NCI-H2081 treated with DMSO at 0.1 percent for 48 hours (cell line): ENCODE results near the gene ATP6V0E1.
"Not testable (repeated sequence)": the region's sequence is repeated elsewhere in the genome, so short reads cannot be mapped to it uniquely, and the experiment has no call there.

Experiments
- DNase-seq: peaks from one replicate; lab custom pipeline; 2025; lab: John Stamatoyannopoulos, UW

The ATP6V0E1 gene

DNA sequence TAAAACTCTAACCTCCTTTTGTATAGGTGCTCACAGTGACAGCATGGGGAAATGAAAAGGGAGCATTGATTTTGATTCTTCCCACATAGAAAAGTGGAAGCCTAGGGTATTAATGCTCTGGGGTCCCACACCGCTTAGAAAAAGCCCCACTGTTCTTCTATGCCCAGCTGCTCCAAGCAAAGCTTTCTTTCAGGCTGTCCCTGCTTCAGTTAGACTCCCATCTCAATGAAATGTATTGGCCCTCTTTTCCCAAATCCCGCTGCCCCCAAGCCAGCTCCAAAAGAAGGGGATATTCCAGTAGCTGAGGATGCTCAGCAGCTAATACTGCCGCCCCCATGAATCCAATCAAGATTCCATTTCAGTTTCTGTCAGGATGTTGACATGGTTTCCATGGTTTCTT lies 55.6 kb downstream of the ATP6V0E1 start:
- no peak for DNase-seq

DNA sequence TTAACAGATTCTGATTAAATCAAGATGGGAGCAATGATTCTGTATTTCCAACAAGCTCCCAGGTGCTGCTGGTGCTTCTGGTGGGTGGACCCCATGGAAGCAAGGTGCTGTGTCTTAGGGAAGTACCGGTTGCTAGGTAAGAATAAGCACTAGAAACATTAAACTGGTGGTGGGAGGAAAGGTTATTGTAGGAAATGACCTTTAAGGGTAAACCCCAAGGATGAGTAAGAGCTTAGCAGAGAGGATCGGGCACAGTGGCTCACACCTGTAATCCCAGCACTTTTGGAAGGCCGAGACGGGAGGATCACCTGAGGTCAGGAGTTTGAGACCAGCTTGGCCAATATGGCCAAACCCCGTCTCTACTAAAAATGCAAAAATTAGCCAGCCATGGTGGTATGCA lies 56.4 kb downstream of the ATP6V0E1 start:
- DNase-seq: no peak

DNA sequence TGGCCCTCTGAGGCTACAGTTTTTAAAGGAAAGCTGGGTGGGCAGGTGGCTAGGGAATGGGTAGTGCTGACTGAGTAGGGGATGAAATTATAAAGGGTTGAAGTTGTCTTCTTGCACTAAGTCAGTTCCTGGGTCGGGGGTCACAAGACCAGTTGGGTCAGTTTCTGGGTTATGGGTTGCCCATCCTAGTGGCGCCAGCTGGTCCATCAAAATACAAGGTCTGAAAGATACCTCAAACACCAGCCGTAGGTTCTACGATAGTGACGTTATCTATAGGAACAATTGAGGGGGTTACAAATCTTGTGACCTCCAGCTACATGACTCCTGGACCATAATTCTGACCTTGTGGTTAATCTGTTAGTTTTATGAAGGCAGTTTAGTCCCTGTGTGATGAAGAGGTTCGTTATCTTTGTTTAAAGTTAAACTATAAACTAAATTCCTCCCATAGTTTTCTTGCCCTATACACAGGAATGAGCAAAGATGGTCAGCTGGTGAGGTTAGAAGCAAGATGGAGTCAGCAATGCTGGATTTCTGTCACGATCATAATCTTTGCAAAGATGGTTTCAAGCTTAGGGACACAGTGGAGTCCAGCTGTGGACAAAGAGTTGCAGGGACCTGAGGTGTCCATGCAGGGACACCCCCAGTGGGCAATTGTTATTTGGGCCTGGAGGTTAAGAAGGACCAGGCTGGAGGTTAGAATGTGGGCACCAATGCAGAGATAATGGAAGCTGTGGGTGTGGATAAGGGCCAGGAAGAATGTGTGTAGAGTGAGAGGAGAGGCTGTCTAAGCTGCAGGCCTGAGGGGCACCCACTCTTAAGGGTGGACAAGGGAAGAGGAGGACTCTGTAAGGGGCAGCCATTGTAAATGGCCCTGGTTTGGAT lies 58.6 kb downstream of the ATP6V0E1 start:
- no peak for DNase-seq

DNA sequence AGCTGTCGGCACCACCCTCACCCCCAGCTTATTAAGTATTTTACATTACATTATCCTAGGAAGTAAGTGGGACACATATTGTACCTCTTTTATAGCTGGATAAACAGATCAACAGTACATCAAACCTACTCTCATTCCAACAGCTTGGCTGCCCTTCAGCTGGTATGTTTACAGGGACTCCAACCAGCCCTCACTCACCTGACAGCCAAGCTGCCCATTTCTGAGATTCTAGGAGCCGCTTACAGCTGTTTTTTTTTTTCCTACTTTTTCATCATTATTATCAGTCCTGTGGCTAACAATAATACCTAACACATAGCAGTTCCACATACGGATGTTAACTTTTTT lies 59.2 kb downstream of the ATP6V0E1 start:
- DNase-seq: no peak

DNA sequence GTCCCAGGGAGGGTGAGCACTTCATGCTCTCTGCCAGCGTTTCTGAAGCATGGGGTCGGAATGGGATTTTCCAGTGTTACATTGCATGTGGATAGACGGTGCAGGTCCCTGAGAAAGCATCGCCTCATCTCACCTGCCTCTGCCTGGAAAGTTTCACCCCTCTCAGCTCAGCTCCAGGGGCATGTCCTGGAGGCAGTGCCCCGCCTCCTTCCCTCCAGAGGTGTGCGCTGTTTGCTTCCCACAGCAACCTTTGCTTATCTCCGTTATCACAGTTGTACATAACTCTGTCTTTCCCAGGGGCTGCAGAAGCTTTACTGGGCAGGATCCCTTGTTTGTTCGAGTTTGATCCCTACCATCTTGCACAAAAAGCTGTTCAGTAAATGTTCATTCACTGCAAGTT lies 61.9 kb downstream of the ATP6V0E1 start:
- no peak for DNase-seq

DNA sequence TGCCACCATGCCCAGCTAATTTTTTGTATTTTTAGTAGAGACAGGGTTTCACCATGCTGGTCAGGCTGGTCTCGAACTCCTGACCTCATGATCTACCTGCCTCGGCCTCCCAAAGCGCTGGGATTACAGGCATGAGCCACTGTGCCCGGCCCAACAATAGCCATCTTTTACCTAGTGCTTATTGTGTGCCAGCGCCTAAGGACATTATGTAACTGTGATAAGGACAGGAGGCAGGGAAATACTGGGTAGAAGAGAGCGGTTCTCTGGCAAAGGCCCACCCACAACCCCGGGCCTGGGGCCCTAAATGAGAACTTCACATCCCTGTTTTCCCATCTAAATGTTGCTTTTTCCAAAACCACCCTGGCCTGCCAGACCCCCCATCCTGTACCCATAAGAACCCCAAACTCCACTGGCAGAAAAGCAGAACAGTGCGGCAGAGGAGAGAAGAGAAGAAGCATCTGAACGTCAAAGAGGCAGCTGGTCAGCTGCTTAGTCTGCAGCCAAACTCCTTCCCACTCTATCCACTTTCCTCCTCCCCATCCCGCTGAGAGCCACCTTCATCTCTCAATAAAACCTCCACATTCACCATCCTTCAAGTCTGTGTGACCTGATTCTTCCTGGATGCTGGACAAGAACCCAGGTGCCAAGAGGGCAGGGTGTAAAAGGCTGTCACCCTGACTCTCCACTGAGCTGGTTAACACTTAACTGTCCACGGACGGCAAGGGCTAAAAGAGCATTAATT lies 63.7 kb downstream of the ATP6V0E1 start:
- DNase-seq: not testable (repeated sequence)

DNA sequence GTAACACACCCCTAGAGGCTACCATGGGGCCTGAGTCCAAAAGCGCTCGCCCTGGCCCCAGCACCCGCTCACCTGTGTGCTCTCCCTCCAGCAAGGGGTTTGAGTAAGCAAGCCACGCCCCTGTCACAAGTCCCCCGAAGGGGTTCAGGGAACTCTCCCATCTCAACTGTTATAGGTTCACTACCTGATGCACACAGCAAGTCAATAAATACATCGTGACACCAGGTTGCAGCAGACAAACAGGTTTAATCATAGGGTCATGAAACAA lies 64.2 kb downstream of the ATP6V0E1 start:
- no peak for DNase-seq

DNA sequence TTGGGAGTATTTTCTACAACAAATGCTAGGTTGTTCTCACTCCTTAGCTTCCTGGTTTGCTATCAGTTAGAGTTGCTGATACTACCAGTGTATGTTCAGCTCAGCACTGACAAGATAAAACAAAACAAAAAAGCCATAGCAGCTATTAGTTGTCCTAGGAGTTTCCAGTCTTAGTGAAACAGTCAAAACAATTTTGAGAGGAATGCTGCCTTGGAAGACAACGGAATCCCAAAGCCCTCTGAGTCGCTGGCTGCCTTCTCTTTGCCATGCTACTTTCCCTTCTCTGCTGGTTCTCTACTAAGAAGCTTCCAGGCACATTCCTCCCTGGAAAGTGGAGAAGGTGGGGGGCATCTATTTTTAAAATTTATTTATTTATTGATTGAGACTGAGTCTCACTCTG lies 67.2 kb downstream of the ATP6V0E1 start:
- DNase-seq: no peak

DNA sequence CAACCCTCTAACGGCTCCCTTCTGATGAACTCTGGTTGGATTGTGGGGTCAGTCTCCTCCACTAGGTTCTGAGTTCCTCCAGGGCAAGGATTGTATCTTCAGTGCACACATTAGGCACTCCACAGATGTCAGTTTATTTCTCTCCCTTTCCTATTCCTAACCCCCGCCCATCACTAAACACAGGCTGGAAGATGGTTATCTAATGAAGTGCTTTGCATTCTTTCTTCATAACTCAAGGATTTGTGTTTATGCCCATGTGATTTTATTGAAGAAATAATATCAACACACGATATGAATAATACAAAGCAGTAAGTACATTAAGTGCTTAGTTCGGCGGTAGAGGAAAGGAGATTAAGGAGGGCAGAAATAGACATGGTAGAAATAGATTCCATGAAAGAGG lies 68.2 kb downstream of the ATP6V0E1 start:
- DNase-seq: no peak

DNA sequence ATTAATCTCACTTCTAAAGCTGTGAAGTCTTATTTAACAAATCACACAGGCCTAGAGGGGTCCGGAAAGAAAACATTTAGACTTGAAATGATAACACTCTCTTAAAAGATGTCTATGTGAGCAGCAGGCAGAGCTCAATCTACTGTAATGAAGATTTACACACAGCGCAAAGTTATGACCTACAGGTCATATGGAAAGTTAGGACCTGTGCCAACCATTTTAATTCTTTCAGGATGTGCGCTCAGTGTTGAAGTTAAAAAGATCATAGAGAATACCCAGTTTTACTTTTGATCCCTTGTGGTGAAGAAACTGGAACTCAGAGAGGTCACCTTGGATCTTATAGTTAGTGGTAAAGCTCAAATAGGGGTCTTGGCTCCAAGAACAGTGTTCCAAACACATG lies 69.5 kb downstream of the ATP6V0E1 start:
- DNase-seq: no peak

DNA sequence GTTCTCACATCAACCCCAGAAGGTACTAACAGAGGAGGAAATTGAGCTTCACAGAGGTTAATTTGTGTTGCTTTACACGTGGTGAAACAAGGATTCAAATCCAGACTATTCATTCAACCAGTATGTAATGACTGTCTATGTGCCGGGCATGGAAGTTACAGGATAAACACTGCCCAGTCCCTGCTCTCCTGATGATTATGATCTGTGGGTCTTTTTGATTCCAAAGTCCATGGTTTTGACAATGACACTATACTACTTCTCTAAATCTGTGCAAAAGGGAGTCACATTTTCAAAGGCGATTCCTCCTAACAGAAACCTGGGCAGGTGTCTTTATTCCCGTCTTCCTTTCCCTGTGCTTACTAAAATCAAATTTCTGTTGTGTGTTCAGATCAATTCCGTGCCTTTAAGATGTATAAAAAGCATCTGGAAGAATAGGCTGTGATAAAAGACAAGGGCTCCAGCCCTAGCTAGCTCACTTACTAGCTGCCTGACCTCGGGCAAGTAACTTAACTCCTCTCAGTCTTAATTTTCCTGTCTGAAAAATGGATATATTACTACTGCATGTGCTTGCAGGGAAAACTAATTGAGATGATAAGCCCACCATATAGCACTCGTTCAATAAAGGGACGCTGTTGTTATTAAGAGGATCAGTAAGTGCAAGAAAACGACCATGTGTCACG lies 71.6 kb downstream of the ATP6V0E1 start:
- no peak for DNase-seq

DNA sequence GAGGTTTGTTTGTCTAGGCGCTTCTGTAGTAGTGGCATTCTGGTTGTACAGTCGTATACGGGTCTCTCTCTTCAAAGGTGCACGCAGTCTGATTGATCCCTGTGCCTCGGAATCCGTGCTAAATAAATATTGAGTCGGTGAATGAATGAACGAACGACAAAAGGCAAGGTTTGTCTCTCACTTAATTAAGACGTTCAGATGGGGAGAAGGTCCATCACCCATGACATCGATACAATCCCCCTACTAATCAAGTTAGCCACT lies 72.1 kb downstream of the ATP6V0E1 start:
- DNase-seq: no peak

DNA sequence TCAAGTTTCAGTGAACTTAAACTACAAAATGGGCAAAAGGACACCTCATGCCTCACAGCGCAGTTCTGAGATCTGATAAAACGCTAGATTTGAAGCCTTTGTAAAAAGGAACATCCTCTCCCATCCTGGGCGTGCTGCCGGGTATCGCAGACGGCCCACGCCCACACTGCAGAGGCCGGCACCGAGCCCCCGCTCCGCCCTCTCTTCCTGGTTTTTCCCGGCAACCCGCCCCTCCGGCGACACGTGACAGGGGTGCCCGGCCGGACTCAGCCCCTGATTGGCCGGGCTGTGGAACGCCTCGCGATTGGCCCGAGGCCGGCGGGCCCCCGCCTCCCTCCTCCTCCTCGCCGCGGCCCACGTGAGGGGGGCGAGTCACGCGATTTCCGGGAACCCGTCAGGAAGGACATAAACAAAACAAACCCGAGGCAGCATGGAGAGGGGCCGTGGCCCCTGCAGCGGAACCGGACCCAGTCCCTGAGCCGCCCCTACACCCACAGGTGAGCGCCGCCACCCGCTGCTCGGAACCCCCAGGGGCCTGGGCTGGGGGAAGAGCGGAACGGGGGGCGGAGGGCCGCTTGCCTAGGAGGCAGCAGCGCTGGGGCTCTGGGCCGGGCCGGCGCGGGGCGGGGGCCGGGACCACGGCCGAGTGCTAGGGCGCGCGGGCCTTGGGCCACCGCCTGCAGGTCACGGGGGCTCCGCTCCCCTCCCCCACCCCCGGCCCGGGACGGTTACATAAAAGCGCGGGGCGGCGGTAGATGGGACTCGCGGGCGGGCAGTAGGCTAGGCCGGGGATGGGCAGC lies 72.6 kb downstream of the ATP6V0E1 start, which contains the start of gene CREBRF:
Gene CREBRF, plus strand, starts transcription at position 370 of the 800 bp plus-strand sequence. CDS start 24,424 bp downstream, outside the sequence.
- peak; percentile 58 for DNase-seq

DNA sequence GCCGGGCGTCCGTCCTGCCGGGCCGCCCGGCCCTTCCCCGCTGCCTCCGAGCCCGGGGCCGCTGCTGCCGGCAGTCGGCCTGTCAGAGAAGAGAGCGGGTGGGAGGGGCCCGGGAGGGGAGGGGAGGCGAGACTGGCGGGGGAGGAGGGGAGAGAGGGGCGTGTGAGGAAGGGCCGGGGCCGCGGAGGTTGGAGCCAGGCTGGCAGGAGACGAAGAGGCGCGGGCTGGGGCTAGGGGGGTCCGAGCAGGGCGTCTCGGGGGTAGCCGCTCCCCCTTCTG lies 73.2 kb downstream of the ATP6V0E1 start:
- no peak for DNase-seq

DNA sequence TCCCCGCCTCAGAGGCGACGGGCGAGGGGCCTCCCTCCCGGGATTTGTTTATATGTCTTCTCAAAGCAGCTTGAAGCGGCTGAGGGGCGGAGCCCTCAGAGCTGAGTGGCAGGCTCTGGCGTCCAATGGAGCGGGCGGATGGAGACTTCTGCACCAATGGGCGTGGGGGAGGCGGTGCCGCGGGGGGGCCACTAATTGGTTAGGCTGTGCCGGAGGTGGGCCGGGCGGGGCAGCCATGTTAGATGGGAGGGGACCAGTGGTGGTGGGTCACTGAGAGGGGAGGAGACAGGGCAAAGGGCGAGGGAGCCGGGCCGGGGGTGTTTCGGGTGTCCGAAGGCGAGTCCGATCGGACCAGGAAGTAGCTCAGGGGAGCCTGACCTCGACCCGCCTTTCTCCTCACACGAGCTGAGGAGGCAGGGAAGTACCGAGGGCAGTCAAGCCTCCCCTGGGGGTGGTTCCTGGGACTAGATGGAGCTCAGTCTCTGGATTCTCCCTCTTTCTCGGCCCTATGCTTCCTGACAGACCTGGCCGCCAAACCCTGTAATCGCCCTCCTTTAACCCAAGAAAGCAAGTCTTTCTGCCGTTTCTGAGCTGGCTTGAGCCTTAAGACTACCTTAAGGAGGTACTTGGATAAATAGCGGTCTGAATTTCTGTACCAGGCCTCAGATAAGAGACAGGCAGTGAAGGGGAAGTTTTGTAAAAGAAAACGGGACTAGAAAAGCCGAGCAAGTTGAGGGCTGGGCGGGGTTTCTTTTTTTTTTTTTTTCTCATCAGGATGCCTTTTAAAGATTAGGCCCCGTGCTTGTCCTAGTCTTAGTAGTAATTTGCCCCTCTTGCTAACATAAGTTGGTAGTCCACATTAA lies 73.7 kb downstream of the ATP6V0E1 start:
- peak; percentile 49 for DNase-seq

DNA sequence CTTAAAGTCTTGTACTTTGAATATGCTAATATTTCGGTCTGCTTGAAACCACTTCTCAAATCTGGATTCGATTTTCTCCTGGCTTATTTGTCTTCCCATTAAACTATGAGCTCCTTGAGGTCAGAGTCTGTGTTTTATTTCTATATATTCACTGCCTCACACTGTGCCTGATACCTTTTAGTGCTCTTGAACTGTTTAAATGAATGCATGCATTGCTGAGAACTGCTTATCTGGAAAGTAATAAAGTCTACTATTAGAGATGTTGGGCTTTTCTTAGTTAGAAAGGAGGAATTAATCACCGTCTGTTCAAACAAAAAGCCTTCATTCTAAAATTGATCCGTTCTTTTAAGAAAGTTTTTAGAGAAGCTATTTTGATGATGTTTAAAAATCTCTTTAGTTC lies 78.6 kb downstream of the ATP6V0E1 start:
- no peak for DNase-seq

DNA sequence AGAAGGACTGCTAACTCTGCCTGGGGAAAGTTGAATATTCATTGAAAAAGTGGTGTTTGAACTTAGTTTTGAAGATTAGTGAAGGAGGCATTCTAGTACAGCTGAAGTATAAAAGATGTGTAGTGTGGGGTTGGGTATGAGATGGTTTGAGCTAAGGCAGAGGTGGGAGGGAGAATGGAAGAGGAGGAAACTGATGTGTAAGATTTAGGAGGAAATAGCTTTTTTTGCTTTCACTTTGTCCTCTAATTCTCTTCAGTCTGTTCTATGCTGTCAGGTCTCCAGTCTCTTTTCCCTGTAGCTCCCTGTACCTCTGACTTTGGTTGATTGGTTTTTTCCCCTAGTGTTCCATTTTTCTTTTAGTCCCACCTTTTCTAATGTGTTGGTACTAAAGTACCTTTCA lies 81.6 kb downstream of the ATP6V0E1 start:
- DNase-seq: no peak

DNA sequence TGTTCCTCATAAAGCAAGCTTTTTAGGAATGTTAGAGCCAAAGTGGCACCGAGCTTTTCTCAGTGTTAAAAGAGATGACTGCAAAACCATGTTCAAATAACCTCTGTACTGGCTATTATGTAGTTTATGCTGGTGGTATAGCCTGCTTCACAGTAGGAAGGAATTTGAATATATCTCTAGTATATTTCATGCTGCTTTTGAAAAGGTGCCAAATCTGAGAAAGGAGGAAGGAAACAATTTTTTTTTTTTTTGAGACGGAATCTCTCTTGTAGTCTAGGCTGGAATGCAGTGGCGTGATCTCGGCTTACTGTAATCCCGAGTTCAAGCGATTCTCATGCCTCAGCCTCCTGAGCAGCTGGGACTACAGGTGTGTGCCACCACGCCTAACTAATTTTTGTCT lies 86.1 kb downstream of the ATP6V0E1 start:
- DNase-seq: no peak

DNA sequence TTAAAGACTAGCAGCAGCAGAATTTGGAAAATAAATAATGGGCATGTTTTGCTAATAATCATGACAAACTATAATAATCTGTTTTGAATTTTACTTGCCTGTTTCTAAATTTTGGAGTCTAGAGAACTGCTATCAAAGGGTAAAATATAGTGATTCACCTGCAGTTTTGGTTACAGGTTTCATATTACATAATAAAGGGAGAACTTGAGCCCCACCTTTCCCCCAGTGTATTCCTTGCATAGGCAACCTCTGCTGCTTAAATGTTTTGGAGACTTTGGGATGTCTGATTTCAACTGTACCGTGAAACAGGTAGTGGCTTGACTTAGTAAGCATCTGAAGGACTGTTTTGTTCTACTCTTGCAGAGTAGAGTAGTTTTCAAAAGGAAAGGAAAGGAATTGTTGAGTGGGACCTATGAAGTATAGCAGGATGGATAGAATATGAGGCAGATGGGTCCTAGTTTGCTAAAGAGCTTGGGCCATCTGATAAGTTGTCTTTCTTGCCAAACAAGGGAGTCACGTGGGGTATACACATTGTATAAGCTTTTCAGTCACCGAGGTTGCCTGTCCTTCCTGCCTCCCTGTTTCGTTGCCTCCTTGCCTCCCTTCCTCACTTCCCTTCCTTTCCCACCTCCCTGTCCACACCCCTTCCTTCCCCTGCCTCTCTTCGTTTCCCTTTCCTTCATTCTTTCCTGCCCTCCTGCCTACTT lies 91.7 kb downstream of the ATP6V0E1 start:
- DNase-seq: no peak

DNA sequence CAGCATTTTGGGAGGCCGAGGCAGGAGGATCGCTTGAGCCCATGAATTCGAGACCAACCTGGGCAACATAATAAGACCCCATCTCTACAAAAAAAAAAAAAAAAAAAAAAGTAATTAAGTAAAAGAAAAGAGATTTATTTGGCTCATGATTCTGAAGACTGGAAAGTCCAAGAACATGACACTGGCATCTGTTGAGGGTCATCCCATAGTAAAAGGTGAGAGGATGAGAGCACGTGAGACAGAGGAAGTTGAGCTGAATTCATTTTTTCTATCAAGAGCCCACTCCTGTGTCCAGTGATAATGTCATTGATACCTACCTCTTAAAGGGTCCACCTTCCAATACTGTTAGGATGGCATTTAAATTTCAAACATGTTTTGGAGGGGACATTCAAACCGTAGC lies 92.4 kb downstream of the ATP6V0E1 start:
- DNase-seq: no peak

DNA sequence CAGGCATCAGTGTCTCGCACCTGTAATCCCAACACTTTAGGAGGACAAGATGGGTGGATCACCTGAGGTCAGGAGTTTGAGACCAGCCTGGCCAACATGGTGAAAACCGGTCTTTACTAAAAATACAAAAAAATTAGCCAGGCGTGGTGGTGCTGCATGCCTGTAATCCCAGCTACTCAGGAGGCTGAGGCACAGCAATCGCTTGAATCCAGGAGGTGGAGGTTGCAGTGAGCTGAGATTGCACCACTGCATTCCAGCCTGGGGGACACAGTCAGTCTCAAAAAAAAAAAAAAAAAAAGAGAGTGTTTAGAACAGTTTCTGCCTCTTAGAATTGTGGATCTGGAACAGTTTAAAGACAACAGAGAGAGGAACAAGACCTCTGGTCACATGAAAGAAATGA lies 92.9 kb downstream of the ATP6V0E1 start:
- not testable (repeated sequence) for DNase-seq
